Trophoblast cell (in vitro differentiated cells and primary cell): ENCODE data around the gene SLC33A1.
A peak's percentile ranks its signal among the peaks of the same experiment; 100 is the strongest.

Source experiments
- DNase-seq, 2 donors: peaks; one replicate each; pipeline ENCODE4 v3.0.0-alpha.2; 2016
- H2AFZ ChIP-seq: 2 replicates; pipeline ENCODE4 v1.6.1; 2013; ENCODE audit warnings: low read length, moderate library complexity, mild to moderate bottlenecking; ENCODE audit not compliant: insufficient read depth, poor library complexity
- H2AK5ac ChIP-seq: 2 replicates; pipeline ENCODE4 v1.6.1; 2013; ENCODE audit warnings: mild to moderate bottlenecking, low read length
- H2BK120ac ChIP-seq: 2 replicates; pipeline ENCODE4 v1.6.1; 2013; ENCODE audit warnings: low read length, mild to moderate bottlenecking, moderate library complexity; ENCODE audit not compliant: insufficient read depth, poor library complexity
- H2BK12ac ChIP-seq: 2 replicates; pipeline ENCODE4 v1.6.1; 2013; ENCODE audit warnings: mild to moderate bottlenecking, low read length, moderate library complexity
- H2BK5ac ChIP-seq: 2 replicates; pipeline ENCODE4 v1.6.1; 2013; ENCODE audit warnings: low read length, low read depth, moderate library complexity, mild to moderate bottlenecking; ENCODE audit not compliant: poor library complexity
- H3K14ac ChIP-seq: 2 replicates; pipeline ENCODE4 v1.6.1; 2013; ENCODE audit warnings: mild to moderate bottlenecking, low read length
- H3K18ac ChIP-seq: 2 replicates; pipeline ENCODE4 v1.6.1; 2013; ENCODE audit warnings: mild to moderate bottlenecking, low read length
- H3K23ac ChIP-seq: 2 replicates; pipeline ENCODE4 v1.6.1; 2013; ENCODE audit warnings: low read length
- H3K27ac ChIP-seq: 2 replicates; pipeline ENCODE4 v1.5.1; 2013; ENCODE audit warnings: low read depth, mild to moderate bottlenecking, inconsistent platforms, low read length, moderate library complexity
- H3K27me3 ChIP-seq: 2 replicates; pipeline ENCODE4 v1.6.1; 2013; ENCODE audit warnings: inconsistent platforms, mild to moderate bottlenecking, low read length, moderate library complexity; ENCODE audit not compliant: insufficient read depth
- H3K36me3 ChIP-seq, 2 experiments: 1 replicate in 1 of 2; 2 replicates in 1 of 2; pipeline ENCODE4 v1.6.1; 2013; ENCODE audit warnings: low read length in 2 of 2, mild to moderate bottlenecking in 2 of 2, moderate library complexity in 1 of 2; ENCODE audit not compliant: insufficient read depth in 2 of 2, control insufficient read depth in 1 of 2
- H3K4ac ChIP-seq: 2 replicates; pipeline ENCODE4 v1.6.1; 2013; ENCODE audit warnings: low read depth, mild to moderate bottlenecking, low read length, moderate library complexity
- H3K4me1 ChIP-seq, 2 experiments: 1 replicate in 1 of 2; 2 replicates in 1 of 2; pipeline ENCODE4 v1.6.1; 2013; ENCODE audit warnings: low read length in 2 of 2, mild to moderate bottlenecking in 2 of 2, moderate library complexity in 1 of 2; ENCODE audit not compliant: insufficient read depth in 2 of 2, control insufficient read depth in 1 of 2
- H3K4me2 ChIP-seq: 2 replicates; pipeline ENCODE4 v1.6.1; 2013; ENCODE audit warnings: inconsistent platforms, mild to moderate bottlenecking, low read length, moderate library complexity
- H3K4me3 ChIP-seq: 2 replicates; pipeline ENCODE4 v1.5.1; 2013; ENCODE audit warnings: mild to moderate bottlenecking, low read depth, low read length, inconsistent platforms
- H3K79me1 ChIP-seq: one replicate; pipeline ENCODE4 v1.6.1; 2013; ENCODE audit warnings: low read length
- H3K79me2 ChIP-seq: 2 replicates; pipeline ENCODE4 v1.6.1; 2013; ENCODE audit warnings: low read length, mild to moderate bottlenecking; ENCODE audit not compliant: control insufficient read depth, insufficient read depth, poor library complexity
- H3K9ac ChIP-seq: 2 replicates; pipeline ENCODE4 v1.6.1; 2013; ENCODE audit warnings: mild to moderate bottlenecking, low read length
- H3K9me3 ChIP-seq: 2 replicates; pipeline ENCODE4 v1.6.1; 2013; ENCODE audit warnings: low read depth, mild to moderate bottlenecking, control low read depth, inconsistent platforms, low read length; ENCODE audit not compliant: insufficient read depth
- H4K12ac ChIP-seq: 2 replicates; pipeline ENCODE4 v1.6.1; 2013; ENCODE audit warnings: low read depth, mild to moderate bottlenecking, low read length, moderate library complexity
- H4K8ac ChIP-seq: 2 replicates; pipeline ENCODE4 v1.6.1; 2013; ENCODE audit warnings: low read depth, mild to moderate bottlenecking, low read length, moderate library complexity
- H4K91ac ChIP-seq: one replicate; pipeline ENCODE4 v1.6.1; 2013; ENCODE audit warnings: low read depth, mild to moderate bottlenecking, low read length, moderate library complexity
- WGBS: extraction: QIAGEN DNeasy Blood & Tissue Kit; methylation state at CpG from one replicate; pipeline ENCODE4 v1.1.7; 2013; ENCODE audit warnings: missing lambda C conversion rate; ENCODE audit not compliant: insufficient read length, insufficient coverage; ENCODE audit errors: extremely low coverage; 5-methylcytosine and 5-hydroxymethylcytosine counted together

SLC33A1 gene

DNA sequence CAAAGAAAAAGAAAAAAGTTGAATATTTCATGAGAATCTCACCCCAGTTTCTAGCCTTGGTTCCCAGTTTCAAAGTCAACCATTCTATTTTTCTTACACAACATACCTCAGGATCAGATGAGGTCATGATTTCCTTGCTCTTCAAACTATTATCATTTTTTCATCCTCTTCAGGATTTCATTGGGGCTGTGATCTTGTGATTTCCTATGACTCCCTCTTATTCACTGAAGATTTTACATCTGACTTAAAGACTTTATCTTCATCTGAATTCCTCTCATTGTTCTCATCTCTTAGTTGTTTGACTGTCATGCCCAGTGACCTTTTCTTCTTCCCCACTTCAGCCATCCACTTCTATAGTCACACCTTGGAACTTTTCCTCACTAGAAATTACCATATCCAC is 45.0 kb downstream of the SLC33A1 start:
- DNase-seq = peak in 1 of 2 donors; percentile 11
- H2BK12ac ChIP-seq = no peak overlapping the region
- peaks cover 0 to 3% of the 10 kb centered on the region in 2 experiments for H3K4me1 ChIP-seq
- no peak overlapping the region for H2AFZ ChIP-seq
- no peak overlapping the region for H3K4me2 ChIP-seq
- no peak overlapping the region for H2AK5ac ChIP-seq
- H3K4me3 ChIP-seq = no peak overlapping the region
- no peak overlapping the region for H3K9ac ChIP-seq
- peaks cover 4% of the 10 kb centered on the region for H3K79me1 ChIP-seq
- no peak overlapping the region for H4K8ac ChIP-seq
- H4K12ac ChIP-seq = no peak overlapping the region
- H3K18ac ChIP-seq = no peak overlapping the region
- no peak overlapping the region for H4K91ac ChIP-seq
- no peak overlapping the region for H3K14ac ChIP-seq
- H3K4ac ChIP-seq = no peak overlapping the region
- H3K79me2 ChIP-seq = peaks cover 2% of the 10 kb centered on the region
- H3K36me3 ChIP-seq = no peaks in the 10 kb centered on the region
- H3K27me3 ChIP-seq = no peaks in the 10 kb centered on the region
- no peak overlapping the region for H3K27ac ChIP-seq
- no peak overlapping the region for H2BK5ac ChIP-seq
- H3K9me3 ChIP-seq = no peaks in the 10 kb centered on the region
- H3K23ac ChIP-seq = no peak overlapping the region
- no peak overlapping the region for H2BK120ac ChIP-seq

- DNase-seq = no peak
These were observed 46.4 kb downstream of the SLC33A1 start for GRCh38 chr3:155807823-155808222.

GRCh38 chr3:155805802-155806618 is 48.2 kb downstream of the SLC33A1 start, which contains the start of gene C3orf33:
Gene C3orf33, minus strand, starts transcription at chr3:155806278. Its CDS starts 26 bp downstream, at chr3:155806252.
- H3K4ac ChIP-seq = peak within 1 kb of the TSS; percentile 30
- H3K4me1 ChIP-seq = peaks cover 0 to 3% of the 10 kb centered on the region in 2 experiments
- H3K79me1 ChIP-seq = peaks cover 4% of the 10 kb centered on the region
- no peaks in the 10 kb centered on the region for H3K36me3 ChIP-seq
- H3K4me2 ChIP-seq = peak within 1 kb of the TSS; percentile 66
- H3K4me3 ChIP-seq = peak within 1 kb of the TSS; percentile 93
- H2AK5ac ChIP-seq = no peak within 1 kb of the TSS
- peak within 1 kb of the TSS; percentile 93 for H2AFZ ChIP-seq
- WGBS = no CpG with 5 or more reads among the region's 61 CpGs
- peak within 1 kb of the TSS; percentile 46 for H2BK12ac ChIP-seq
- H3K27me3 ChIP-seq = no peaks in the 10 kb centered on the region
- peaks cover 2% of the 10 kb centered on the region for H3K79me2 ChIP-seq
- peak within 1 kb of the TSS; percentile 88 for H4K91ac ChIP-seq
- H3K18ac ChIP-seq = peak within 1 kb of the TSS; percentile 98
- peak within 1 kb of the TSS; percentile 84 for H3K9ac ChIP-seq
- peak; percentile 37 to 65 for DNase-seq
- no peaks in the 10 kb centered on the region for H3K9me3 ChIP-seq
- peak within 1 kb of the TSS; percentile 97 for H4K12ac ChIP-seq
- H3K27ac ChIP-seq = no peak within 1 kb of the TSS
- no peak within 1 kb of the TSS for H3K23ac ChIP-seq
- peak within 1 kb of the TSS; percentile 96 for H3K14ac ChIP-seq
- no peak within 1 kb of the TSS for H2BK5ac ChIP-seq
- H2BK120ac ChIP-seq = peak within 1 kb of the TSS; percentile 88
- H4K8ac ChIP-seq = peak within 1 kb of the TSS; percentile 97

More at GRCh38 chr3:155807823-155808222, 46.4 kb downstream of the SLC33A1 start:
- Histone ChIP-seq H3K4me1 (peaks cover 0 to 3% of the 10 kb centered on the region in 2 experiments), H2AFZ (no peak overlapping the region), H3K4me3 (no peak overlapping the region), H3K4me2 (no peak overlapping the region), H3K18ac (no peak overlapping the region), H4K8ac (no peak overlapping the region), H3K79me1 (peaks cover 4% of the 10 kb centered on the region), H3K14ac (no peak overlapping the region), H2BK5ac (no peak overlapping the region), H3K4ac (no peak overlapping the region), H3K23ac (no peak overlapping the region), H3K9ac (no peak overlapping the region), H2BK12ac (no peak overlapping the region), H3K27ac (no peak overlapping the region), H4K91ac (no peak overlapping the region), H3K79me2 (peaks cover 2% of the 10 kb centered on the region), H3K36me3 (no peaks in the 10 kb centered on the region), H3K9me3 (no peaks in the 10 kb centered on the region), H3K27me3 (no peaks in the 10 kb centered on the region), H2BK120ac (no peak overlapping the region), H4K12ac (no peak overlapping the region), H2AK5ac (no peak overlapping the region)
- WGBS = no CpG with 5 or more reads among the region's 2 CpGs

DNA sequence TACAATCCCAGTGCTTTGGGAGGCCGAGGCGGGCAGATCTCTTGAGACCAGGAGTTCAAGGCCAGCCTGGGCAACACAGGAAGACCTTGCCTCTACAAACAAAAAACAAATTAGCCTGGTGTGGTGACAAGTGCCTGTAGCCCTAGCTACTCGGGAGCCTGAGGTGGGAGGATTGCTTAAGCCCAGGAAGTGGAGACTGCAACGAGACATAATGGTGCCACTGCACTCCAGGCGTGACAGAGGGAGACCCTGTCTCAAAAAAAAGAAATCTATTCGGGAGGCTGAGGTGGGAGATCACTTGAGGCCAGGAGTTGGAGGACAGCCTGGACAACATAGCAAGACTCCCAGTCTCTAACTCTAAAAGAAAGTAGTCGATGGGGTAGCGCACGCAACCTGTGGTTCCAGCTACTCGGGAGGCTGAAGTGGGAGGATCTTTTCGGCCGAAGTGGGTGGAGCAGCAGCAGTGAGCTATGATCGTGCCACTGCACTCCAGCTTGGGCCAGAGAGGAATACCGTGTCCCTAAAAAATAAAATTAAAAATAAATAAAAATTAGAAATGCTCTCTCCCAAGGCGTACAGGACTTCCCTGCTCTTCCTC is 48.9 kb downstream of the SLC33A1 start:
- H3K9me3 ChIP-seq = no peaks in the 10 kb centered on the region
- no peak overlapping the region for H3K9ac ChIP-seq
- no peaks in the 10 kb centered on the region for H3K27me3 ChIP-seq
- peak overlapping the region; percentile 93 for H3K4me3 ChIP-seq
- H3K79me1 ChIP-seq = peaks cover 4% of the 10 kb centered on the region
- H2BK12ac ChIP-seq = no peak overlapping the region
- H3K27ac ChIP-seq = no peak overlapping the region
- peaks cover 2% of the 10 kb centered on the region for H3K79me2 ChIP-seq
- no peak overlapping the region for H2AK5ac ChIP-seq
- peak; percentile 25 to 52 for DNase-seq
- no peak overlapping the region for H3K14ac ChIP-seq
- H4K12ac ChIP-seq = peak overlapping the region; percentile 97
- no CpG with 5 or more reads among the region's 15 CpGs for WGBS
- no peak overlapping the region for H3K18ac ChIP-seq
- H2AFZ ChIP-seq = peak overlapping the region; percentile 93
- no peaks in the 10 kb centered on the region for H3K36me3 ChIP-seq
- H3K4ac ChIP-seq = no peak overlapping the region
- H3K23ac ChIP-seq = no peak overlapping the region
- no peak overlapping the region for H2BK120ac ChIP-seq
- H4K8ac ChIP-seq = peak overlapping the region; percentile 97
- peak overlapping the region; percentile 88 for H4K91ac ChIP-seq
- peaks cover 0 to 3% of the 10 kb centered on the region in 2 experiments for H3K4me1 ChIP-seq
- H3K4me2 ChIP-seq = peak overlapping the region; percentile 66
- no peak overlapping the region for H2BK5ac ChIP-seq
